WERI-Rb-1 (cell line): Measurements from ENCODE around the gene TRAFD1.

Experiments used
- DNase-seq: peaks from one replicate; pipeline ENCODE4 v3.0.0-alpha.2; 2020
- H3K27ac ChIP-seq: fragments of 250-450 bp; sonication (Bioruptor Pico); 2 replicates; pipeline ENCODE4 v1.5.1; 2020; ENCODE audit warnings: mild to moderate bottlenecking, moderate library complexity
- H3K27me3 ChIP-seq: fragments of 250-450 bp; sonication (Bioruptor Pico); 2 replicates; pipeline ENCODE4 v1.5.1; 2021; ENCODE audit warnings: mild to moderate bottlenecking, low read depth, moderate library complexity; ENCODE audit not compliant: insufficient read depth, severe bottlenecking
- H3K36me3 ChIP-seq: fragments of 250-450 bp; sonication (Bioruptor Pico); 2 replicates; pipeline ENCODE4 v1.5.1; 2020; ENCODE audit warnings: mild to moderate bottlenecking, moderate library complexity
- H3K4me3 ChIP-seq: 2 replicates; pipeline ENCODE4 v1.5.1; 2011; ENCODE audit warnings: low read depth, mild to moderate bottlenecking, control low read depth, low read length
- H3K9me3 ChIP-seq: fragments of 250-450 bp; sonication (Bioruptor Pico); 2 replicates; pipeline ENCODE4 v1.5.1; 2021; ENCODE audit warnings: mild to moderate bottlenecking, moderate library complexity; ENCODE audit not compliant: severe bottlenecking
- TF ChIP-seq, protein P1 (sequence below): IDR thresholded peaks from 2 replicates; pipeline ENCODE4 v1.5.1; 2011; ENCODE audit warnings: low read depth, mild to moderate bottlenecking, control low read depth, inconsistent platforms, low read length

TRAFD1 gene

DNA sequence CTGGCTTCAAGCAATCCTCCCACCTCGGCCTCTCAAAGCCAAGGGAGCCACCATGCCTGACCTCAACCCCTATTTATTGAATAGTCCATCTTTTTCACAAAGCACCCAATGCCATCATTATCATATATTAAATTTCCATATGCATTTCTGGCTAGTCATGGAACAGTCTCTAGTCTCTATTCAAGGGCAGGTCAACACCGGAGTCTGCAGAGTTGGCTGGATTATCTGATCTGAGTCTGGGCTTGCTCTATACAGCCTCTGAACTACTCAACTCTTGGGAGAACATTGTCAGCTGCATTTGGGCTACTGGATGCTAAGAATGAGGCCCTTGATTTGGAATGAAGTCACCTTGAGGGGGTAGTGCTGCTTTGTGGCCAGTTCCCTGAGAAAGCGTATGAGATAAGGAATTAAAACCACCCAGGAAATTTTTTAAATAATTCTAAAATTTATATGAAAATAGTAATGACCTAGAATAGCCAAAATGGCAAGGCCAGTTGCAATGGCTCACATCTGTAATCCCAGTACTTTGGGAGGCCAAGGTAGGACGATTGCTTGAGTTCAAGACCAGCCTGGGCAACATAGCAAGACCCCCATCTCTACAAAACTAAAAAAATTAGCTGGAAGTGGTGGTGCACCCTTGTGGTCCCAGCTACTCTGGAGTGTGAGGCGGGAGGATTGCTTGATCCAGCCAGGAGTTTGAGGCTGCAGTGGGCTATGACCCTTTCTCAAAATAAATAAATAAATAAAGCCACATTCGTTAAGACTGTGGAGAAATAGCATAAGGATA lies 9.9 kb upstream of the TRAFD1 start:
- no peak overlapping the region for H3K27ac ChIP-seq
- no peaks in the 10 kb centered on the region for H3K36me3 ChIP-seq
- no peak for DNase-seq
- TF ChIP-seq, protein P1, sequence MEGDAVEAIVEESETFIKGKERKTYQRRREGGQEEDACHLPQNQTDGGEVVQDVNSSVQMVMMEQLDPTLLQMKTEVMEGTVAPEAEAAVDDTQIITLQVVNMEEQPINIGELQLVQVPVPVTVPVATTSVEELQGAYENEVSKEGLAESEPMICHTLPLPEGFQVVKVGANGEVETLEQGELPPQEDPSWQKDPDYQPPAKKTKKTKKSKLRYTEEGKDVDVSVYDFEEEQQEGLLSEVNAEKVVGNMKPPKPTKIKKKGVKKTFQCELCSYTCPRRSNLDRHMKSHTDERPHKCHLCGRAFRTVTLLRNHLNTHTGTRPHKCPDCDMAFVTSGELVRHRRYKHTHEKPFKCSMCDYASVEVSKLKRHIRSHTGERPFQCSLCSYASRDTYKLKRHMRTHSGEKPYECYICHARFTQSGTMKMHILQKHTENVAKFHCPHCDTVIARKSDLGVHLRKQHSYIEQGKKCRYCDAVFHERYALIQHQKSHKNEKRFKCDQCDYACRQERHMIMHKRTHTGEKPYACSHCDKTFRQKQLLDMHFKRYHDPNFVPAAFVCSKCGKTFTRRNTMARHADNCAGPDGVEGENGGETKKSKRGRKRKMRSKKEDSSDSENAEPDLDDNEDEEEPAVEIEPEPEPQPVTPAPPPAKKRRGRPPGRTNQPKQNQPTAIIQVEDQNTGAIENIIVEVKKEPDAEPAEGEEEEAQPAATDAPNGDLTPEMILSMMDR = no peak
- H3K9me3 ChIP-seq = no peaks in the 10 kb centered on the region
- H3K27me3 ChIP-seq = no peaks in the 10 kb centered on the region
- no peak overlapping the region for H3K4me3 ChIP-seq

DNA sequence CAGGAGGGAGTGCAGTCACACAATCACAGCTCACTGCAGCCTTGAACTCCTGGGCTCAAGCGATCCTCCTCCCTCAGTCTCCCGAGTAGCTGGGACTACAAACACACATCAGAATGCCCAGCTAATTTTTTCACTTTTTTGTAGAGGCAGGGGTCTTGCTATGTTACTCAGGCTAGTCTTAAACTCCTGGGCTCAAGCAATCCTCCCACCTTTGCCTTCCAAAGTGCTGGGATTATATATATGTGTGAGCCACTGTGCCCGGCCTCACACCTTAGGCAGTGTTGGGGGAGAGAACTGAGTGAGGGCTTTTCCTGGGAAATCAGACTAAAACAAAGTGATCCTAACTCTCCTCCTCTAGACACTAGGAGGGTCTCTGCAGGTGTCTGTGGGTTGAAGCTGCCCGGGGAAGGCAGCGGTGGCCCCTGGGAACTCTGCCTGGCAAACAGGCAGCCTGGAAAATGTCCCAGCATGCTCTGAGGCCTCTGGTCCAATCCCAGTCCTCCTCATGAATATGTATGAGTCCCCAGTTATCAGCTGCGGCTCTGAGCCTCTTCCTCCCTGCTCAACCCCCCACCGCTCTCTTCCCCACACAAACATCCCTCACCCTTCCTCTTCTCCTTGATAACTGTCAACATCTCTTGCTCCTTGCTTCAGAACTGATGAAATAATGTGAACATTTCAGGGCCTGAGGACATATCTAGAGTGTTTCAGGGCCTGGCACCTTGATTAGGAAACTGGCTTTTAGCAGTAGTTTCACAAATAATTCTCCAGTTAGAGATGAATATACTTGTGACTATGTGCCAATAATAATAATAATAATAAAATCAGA lies 8.9 kb upstream of the TRAFD1 start:
- Histone ChIP-seq H3K27ac (peak overlapping the region; percentile 53), H3K36me3 (no peaks in the 10 kb centered on the region), H3K4me3 (peak overlapping the region; percentile 7), H3K27me3 (no peaks in the 10 kb centered on the region), H3K9me3 (no peaks in the 10 kb centered on the region)
- DNase-seq = peak; percentile 61
- TF ChIP-seq, protein P1 = no peak

DNA sequence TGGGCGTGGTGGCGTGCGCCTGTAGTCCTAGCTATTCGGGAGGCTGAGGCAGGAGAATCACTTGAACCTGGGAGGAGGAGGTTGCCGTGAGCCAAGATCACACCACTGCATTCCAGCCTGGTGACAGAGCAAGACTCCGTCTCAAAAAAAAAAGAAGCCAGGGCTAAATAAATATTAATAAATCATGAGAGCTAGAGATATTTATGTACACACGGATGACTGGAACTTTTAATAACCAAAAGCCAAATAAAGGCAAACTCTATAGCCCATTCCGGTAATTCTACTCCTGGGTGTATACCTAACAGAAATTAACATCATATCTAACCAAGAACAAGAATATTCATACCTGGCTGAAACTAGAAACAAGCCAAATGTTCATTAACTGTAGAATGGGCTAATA lies 7.7 kb upstream of the TRAFD1 start:
- TF ChIP-seq, protein P1 = no peak
- DNase-seq = no peak
- Histone ChIP-seq H3K4me3 (no peak overlapping the region), H3K27ac (no peak overlapping the region), H3K36me3 (no peaks in the 10 kb centered on the region), H3K27me3 (no peaks in the 10 kb centered on the region), H3K9me3 (no peaks in the 10 kb centered on the region)

DNA sequence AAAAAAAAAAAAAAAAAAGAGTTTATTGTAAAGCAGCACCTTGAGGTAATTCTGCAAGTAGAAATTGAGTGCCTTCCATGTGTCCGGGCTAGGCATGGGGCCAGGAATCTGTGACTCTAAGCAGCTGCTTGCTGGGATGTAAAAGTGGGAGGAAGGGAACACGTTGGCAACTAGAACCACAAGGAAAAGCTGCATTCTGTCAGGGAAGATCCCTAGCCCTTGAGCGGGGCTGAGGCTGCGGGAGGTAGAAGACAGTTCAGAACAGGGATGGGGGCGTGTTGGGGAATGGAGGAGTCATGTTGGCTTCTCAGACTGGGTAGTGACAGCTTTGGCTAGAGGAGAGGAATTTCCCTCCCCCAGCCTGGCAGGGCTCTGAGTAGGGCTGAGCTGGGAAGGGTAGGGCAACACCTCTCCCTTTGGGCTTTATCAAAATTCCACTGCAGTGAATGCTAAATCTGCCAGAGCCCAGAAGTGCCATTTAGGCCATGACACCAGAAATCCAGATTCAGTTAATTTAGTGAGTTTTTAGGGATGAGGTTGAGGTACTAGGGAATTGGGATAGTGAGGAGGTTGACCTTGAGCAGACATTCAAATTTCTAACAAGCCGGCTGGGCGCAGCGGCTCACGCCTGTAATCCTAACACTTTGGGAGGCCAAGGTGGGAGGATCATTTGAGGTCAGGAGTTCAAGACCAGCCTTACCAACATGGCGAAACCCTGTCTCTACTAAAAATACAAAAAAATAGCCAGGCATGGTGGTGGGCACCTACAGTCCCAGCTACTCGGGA lies 3.4 kb upstream of the TRAFD1 start:
- Histone ChIP-seq H3K9me3 (no peaks in the 10 kb centered on the region), H3K27ac (no peak overlapping the region), H3K4me3 (no peak overlapping the region), H3K27me3 (no peaks in the 10 kb centered on the region), H3K36me3 (no peaks in the 10 kb centered on the region)
- TF ChIP-seq, protein P1 = no peak
- no peak for DNase-seq

DNA sequence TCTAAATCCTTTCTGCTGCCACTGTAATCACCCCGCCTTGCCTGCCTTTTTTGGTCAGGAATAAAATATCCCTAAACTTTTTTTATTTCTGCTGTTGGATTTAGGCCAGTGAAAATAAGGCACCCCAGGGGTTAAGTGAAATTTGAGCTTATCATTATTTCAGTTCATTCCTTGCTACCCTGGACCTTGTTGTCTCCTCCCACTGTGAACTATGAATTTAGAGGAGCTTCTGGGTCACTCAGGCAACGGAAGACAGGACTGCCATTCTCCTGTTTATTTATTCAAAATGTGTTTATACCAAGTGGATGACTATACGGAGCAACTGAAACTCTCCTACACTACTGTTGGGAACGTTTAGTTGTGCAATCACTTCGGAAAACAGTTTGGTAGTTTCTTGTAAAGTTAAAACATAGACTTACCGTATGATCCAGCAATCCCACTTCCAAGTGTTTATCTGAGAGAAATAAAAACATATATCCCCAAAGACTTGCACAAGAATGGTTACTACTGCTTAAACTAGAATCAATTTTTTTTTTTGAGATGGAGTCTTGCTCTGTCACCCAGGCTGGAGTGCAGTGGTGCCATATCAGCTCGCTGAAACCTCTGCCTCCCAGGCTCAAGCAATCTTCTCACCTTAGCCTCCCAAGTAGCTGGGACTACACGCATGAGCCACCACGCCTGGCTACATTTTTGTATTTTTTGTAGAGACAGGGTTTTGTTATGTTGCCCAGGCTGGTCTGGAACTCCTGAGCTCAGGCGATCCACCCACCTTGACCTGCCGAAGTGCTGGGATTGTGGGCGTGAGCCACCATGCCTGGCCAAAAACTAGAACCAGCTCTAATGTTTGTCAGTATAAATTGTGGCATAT lies 2.3 kb upstream of the TRAFD1 start:
- H3K9me3 ChIP-seq = no peaks in the 10 kb centered on the region
- no peak overlapping the region for H3K27ac ChIP-seq
- H3K27me3 ChIP-seq = no peaks in the 10 kb centered on the region
- DNase-seq = no peak
- H3K36me3 ChIP-seq = no peaks in the 10 kb centered on the region
- TF ChIP-seq, protein P1 = no peak
- H3K4me3 ChIP-seq = no peak overlapping the region
